Medulla oblongata (tissue), 1 donor: ENCODE results near the gene TCERG1L.

Source experiments
- DNase-seq: peaks from one replicate; pipeline ENCODE4 v3.0.0-alpha.2; 2015; ENCODE audit errors: extremely low spot score

Gene TCERG1L

DNA sequence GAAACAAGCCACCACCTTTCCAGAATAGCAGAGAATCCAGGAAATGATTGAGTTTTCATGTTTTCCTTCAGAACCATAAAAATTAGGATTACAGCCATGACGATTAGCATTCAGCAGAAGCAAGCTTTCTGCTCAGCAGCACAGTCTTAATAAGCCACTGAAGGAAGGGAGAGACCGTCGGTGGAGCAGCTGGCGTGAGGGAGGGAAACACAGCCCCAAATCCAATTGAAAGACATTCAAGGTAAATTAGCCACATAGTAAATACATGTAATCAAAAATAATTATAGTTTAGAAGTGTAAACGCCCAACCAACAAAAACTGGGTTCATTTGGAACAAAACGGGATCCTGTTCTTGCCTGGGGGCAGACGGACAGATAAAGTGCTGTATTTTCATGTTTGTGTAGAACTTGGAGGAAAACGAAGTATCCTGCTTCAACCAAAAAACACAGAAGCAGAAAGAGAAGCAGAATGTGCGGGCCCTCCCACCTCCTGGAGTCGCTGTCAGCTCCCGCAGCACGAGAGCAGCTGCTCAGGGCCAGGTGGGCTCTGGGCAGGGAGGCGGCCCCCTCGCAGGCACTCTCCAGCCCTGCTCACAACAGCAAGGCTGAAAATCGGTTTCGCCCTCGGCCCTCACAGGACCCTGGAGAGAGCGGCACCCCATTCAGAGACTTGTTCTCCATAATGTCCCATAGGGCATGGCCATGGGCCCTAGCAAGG lies 84.9 kb downstream of the TCERG1L start:
- no peak for DNase-seq

DNA sequence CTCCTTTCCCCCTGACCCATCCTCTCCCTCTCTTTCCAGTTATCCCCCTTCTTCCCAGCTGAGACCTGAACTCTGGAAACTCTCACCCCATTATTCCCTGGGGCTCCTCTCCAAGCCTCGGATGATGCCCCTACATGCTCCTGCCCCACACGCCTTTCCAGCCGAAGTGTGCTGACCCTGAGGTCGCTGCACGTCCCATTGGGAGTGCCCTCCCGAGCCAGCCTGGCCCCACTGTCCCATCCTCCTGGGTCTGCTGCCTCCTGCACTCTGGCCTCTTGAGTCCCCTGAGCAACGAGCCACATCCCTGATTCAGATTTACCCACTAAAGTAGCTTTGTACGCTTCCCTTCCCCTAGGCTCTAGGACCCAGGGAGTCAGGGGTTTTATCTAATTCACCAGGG lies 87.4 kb downstream of the TCERG1L start:
- DNase-seq, result no peak

- no peak for DNase-seq
Observed at GRCh38 chr10:131223422-131223821, 88.1 kb downstream of the TCERG1L start.

- DNase-seq, result no peak
Observed at GRCh38 chr10:131222986-131223385, 88.5 kb downstream of the TCERG1L start.

DNA sequence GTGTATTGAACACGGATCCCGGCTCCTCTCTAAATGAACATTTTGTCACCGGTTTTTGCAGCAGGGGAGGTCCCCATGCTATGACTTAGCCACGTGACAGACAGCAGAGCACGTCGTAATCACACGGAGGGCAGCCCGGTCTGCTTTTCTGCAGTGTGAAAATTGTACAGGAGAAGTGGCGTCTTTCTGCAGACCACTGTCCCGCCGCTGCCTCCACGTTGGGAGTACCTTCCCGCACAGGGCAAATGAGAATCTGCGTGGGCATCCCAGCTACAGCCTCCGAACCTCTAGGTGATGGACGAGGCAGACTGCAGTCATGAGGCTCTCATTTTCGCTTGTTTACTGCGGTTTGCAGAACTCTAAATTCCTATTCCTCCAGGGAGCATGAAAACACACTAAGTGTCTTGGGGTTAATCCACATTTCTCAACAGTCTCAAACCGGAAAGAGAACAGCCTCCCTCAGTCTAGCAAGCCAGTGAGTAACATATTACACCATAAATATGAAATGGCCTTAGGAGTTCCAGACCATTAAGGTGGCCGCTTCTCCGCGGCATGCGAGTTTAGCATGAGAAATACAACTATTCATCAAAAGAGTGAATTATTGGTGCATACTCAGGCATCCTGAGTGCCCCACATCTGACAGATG lies 89.8 kb downstream of the TCERG1L start:
- DNase-seq, result no peak

- no peak for DNase-seq
Observed at GRCh38 chr10:131220601-131221171, 90.8 kb downstream of the TCERG1L start.

DNA sequence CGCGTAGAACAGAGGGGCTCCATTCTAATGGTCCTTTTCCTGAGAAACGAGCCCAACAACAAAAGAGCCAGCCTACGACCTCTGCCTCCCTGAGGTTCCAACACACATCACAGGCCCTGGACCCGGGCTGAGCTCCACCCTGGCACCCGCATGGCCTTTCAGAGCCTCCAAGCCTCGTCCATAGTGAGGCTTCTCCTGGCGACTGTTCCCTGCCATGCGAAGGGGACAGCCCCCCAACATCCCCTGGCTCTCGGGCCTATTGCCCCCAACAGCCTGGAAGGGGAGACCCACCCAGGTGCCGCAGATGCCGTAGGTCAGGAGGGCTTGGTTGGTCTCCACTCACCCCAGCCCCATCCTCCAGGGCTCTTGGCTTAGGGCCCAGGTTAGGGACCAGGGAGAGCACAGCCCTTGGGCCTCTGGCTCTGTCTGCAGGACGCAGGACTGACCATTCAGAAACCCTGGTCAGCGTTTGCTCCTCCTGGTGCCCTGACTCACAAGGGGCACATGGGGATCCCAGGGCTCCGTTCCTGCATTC lies 91.5 kb downstream of the TCERG1L start:
- no peak for DNase-seq

GRCh38 chr10:131219584-131219886 lies 92.0 kb downstream of the TCERG1L start:
- DNase-seq, result no peak

DNA sequence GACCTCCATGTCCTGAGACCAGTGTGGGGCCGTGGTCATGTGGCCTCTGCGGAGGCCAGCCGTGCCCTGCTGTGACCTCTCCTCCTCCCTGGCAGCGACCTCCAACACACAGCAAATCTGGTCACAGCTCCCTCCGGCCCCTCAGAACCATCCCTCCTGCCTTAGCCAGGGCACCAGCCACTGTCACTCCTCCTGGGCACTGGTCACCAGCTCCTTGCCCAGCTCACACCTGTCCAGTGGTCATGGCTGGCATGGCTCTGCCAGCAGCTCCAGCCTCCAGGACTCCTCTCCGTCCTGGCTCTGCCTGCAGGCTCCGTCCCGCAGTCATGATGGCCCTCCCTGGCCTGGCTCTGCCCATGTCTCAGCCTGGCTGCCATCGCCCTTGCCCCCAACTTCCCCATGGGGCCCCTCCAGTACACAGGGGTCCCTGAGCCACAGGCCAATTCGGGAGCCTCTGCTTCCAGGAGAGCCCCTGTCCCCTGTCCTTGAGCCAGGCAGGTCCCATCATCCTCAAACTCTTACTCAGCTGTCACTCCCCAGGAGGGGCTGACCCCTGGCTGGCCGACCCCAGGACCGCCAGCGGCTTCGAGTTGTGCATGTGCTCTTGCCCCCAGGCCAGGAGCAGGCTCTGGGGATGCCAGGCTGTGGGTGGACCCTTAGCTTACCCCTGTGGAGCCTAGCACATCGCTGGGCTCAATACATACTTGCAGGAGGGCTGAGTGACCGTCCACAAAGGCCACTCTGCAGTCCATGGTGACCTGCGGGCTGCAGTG lies 92.5 kb downstream of the TCERG1L start:
- DNase-seq, result no peak

DNA sequence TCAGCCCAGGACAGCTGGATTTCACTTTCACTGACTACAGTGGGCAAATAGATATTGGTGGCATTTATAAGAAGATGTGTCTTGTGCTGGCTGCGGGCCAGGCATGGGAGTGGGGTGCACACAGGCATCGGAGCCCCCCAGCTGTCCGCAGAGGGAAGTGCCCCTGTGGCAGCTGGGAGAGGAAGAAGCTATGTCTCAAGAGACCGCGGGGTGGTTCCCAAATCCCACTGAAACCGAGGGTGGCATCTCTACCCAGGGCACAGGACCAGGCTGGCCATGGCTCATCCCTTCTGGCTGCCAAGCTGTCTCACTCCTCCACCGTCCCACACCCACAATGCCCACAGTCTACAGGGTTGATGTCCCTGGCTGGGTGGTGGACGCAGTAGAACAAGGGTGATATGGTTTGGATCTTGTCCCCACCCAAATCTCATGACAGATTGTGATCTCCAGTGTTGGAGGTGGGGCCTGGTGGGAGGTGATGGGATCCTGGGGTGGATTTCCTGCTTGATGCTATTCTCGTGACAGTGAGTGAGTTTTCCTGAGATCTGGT lies 94.8 kb downstream of the TCERG1L start:
- DNase-seq, result no peak

DNA sequence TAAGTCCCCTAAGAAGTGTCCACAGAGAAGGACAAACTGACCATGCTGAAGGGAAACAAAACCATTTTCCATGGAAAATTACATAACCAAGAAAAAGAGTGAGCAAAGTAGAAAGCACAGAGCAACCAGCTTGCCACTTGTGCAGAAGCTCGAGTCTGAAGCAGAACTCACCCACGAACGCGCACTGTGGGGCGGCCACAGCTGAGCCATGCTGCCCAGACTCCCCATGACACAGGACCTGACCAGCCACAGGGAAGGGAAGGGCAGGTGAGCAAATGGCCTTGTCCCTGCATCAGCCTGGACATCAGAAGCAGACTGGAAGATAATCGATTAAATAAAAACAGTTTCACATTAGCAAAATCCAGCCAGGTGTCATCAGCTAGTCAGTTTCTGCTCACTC lies 95.7 kb downstream of the TCERG1L start:
- no peak for DNase-seq

- DNase-seq, result no peak
Observed at GRCh38 chr10:131214521-131215244, 96.8 kb downstream of the TCERG1L start.

- no peak for DNase-seq
Observed at GRCh38 chr10:131213741-131214505, 97.6 kb downstream of the TCERG1L start.

DNA sequence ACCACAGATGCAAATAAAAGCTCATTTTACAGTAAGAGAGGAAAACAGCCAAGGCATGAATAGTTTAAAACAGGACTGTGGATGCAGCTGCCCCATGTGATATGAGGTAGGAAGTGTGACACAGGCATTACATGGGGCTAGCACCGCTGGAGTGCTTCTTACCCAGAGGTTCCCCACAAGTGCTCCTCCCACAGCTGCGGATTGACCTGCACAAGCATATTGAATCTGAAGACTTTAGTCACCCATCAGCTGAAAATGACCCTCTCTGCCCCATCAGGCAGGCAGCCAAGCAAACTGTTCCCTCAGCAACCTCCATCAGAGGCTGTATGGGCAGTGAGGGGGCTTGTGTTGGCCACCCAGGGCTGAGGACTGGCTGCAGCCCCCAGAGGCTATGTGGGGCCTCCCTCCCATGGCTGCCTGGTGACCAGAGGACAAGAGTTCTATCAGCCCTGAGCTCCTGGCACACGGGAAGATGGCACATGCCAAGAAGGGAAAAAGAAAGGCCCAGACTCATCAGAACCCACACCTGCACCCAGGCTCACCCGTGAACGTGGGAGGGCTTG lies 98.7 kb downstream of the TCERG1L start:
- DNase-seq, result no peak

DNA sequence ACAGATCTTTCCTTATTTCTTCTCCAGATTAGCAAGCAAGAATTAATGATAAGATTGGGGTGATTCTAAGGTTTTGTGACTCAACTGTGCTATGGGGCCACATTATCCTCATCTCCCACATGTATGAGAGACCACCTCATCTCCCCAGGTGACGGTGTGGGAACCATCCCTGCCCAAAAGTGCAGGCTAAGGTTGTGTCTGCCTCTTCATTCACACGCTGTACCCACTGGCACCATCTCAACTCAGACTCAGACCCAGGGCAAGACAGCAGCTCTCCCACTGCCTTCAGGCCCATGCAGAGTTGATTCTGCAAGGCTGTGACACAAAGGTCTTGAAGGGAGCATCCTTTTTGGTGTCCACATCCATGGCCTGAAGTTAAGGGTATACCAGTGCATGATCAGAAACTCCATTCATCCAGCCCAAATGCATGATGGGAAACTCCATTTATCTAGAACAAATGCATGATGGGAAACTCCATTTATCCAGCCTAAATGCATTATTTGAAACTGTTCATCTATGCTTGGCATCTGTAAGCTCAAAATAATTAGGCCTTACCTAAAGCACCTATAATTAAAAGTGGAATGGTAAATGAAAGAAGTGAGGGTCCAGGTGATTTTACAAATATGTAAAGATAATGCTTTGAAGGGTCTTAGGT lies 99.4 kb downstream of the TCERG1L start:
- DNase-seq, result no peak

DNA sequence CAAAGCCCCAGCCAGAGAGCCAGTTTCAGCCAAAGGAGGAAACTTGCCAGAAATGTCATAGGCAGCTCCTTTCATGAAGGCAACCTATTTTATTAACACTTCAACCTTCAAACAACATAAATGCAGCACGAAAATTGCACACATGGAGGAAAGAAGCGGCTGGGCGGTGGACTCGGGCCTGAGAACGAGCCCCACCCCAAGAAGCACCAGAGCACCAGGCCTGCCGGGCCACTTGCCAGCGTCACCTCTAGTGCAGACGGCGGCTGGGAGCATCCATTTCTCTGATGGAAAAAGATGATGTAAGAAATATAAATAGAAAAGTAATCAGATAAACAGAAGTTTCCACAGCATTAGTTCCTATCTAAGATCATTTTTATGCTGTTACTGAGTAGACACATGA lies 100.0 kb downstream of the TCERG1L start:
- no peak for DNase-seq

DNA sequence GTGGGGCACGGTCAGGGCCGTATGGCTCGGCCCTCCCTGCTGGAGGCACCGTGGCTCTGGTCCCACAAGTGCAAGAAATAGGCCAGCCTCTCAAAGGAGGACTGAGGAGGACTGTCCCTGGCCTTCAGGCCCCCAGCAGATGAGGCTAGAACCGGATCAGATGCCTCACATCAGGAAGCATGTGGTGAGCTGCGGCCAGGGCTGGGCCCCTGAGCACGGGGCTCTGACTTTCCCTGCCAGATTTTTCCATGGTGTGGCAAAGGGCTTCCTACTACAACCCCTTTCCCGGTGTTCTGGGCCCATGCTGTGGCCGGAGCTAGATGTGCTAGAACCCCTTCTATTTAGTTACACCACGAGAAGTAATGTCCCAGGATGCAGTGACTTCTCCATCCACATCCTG lies 100.4 kb downstream of the TCERG1L start:
- DNase-seq, result no peak

DNA sequence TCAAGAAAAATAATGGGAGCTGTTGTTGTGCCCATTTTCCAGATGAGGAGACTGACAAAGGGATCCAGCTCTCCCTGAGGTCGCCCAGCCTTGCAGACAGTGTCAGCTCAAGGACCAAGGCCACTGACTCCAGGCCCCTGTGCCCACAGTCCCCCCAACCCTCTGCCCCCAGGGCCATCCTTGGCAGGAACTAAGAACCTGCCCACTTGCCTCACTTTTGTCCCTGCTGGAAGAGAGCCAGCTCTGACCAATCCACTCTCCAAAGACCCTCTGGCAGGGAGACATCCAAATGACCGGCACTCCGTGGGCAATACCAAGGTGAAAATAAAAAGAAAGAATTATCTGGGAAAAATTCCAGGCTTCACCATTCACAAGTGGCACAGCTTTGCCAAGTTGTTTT lies 101.3 kb downstream of the TCERG1L start:
- no peak for DNase-seq

GRCh38 chr10:131207584-131208532 lies 103.7 kb downstream of the TCERG1L start:
- DNase-seq, result no peak
